ENCODE results near the gene TBX4. TPM values are rescaled to one million over a fixed set of nuclear protein-coding genes. Genes with fewer than 3 reads are reported as not detected.
"Not testable (repeated sequence)": the region's sequence is repeated elsewhere in the genome, so short reads cannot be mapped to it uniquely, and the experiment has no call there.

Gene TBX4
- total RNA-seq, 4 donors from 2014 or later: not detected

GRCh38 chr17:61436273-61436672 is 15.9 kb upstream of the TBX4 start:
- no peak for DNase-seq (ENCODE audit: low spot score)
- no peak for ATAC-seq (ENCODE audit: low FRiP score)
- TF ChIP-seq, protein P1, sequence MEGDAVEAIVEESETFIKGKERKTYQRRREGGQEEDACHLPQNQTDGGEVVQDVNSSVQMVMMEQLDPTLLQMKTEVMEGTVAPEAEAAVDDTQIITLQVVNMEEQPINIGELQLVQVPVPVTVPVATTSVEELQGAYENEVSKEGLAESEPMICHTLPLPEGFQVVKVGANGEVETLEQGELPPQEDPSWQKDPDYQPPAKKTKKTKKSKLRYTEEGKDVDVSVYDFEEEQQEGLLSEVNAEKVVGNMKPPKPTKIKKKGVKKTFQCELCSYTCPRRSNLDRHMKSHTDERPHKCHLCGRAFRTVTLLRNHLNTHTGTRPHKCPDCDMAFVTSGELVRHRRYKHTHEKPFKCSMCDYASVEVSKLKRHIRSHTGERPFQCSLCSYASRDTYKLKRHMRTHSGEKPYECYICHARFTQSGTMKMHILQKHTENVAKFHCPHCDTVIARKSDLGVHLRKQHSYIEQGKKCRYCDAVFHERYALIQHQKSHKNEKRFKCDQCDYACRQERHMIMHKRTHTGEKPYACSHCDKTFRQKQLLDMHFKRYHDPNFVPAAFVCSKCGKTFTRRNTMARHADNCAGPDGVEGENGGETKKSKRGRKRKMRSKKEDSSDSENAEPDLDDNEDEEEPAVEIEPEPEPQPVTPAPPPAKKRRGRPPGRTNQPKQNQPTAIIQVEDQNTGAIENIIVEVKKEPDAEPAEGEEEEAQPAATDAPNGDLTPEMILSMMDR (IDR thresholded peaks at IDR 0.05): no peak

DNA sequence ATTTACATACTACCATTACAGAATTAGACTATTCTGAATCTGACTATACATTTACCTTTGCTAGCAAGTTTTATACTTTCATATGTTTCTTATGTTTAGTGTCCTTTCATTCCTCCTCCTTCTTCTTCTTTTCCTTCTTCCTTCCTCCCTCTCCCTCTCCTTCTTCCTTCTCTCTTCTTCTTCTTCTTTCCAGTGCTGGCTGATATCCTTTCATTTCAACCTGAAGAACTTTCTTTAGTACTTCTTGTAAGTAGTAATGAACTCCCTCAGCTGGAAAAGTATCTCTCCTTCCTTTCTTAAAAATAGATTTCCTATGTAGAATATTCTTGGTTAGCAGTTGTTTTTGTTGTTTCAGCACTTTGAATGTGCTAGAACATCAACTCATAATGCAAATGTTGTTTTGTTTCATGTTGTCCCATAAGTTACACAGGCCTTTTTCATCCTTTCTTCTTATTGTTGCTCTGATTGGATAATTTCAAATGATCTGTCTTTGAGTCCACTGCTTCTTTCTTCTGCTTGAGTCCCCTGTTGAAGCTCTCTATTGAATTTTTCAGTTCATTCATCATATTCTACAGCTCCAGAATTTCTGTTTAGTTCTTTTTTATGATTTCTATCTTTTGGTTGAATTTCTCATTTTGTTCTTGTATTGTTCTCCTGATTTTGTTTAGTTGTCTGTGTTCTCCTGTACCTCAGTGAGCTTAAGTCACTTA is 15.1 kb upstream of the TBX4 start:
- TF ChIP-seq, protein P1 (IDR thresholded peaks at IDR 0.05): no peak
- DNase-seq (ENCODE audit: low spot score): no peak
- ATAC-seq (ENCODE audit: low FRiP score): no peak

GRCh38 chr17:61440697-61441096 is 11.5 kb upstream of the TBX4 start:
- no peak for ATAC-seq (ENCODE audit: low FRiP score)
- TF ChIP-seq, protein P1 (IDR thresholded peaks at IDR 0.05): no peak
- DNase-seq (ENCODE audit: low spot score): no peak

DNA sequence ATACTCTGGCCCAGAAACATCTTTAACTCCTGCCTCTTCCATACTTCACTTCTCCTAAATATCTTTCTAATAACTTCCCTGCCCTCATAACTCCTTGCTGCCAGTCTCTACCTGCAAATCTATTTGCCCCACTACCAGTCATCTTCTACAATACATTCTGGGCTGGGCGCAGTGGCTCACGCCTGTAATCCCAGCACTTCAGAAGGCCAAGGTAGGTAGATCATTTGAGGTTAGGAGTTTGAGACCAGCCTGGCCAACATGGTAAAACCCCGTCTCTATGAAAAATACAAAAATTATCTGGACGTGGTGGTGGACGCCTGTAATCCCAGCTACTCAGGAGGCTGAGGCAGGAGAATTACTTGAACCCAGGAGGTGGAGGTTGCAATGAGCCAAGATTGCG is 10.7 kb upstream of the TBX4 start:
- not testable (repeated sequence) for ATAC-seq (ENCODE audit: low FRiP score); DNase-seq (ENCODE audit: low spot score)

GRCh38 chr17:61442136-61442775 is 10.0 kb upstream of the TBX4 start:
- TF ChIP-seq, protein P1 (IDR thresholded peaks at IDR 0.05): no peak
- ATAC-seq (ENCODE audit: low FRiP score): no peak
- no peak for DNase-seq (ENCODE audit: low spot score)

DNA sequence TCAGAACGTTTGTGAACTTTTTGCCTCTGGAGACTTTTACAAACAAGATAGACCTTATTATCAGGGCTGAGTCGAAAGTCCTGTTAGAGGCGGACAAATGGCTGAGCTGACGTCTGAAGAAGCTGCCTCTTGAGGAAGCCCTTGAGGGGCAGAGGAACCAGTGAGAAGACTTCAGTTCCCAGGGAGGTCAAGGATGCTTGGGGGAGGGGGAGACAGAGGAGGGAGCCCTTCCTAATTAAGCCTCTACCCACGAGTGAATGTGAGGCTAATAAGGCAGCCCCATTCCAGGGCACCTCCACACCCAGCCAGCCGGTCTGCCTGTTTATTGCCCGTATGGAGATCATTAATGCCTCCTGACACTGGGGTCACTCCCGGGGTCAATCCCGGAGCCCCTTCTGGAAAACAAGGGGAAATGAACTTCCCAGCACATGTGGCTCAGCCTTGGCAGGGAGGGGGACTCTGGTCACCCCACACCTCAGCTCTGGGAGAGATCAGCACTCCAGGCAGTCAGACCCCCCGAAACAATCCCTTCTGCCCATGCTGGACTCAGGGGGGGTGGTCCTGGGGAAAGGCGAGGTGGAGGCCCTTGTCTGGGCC is 9.2 kb upstream of the TBX4 start:
- ATAC-seq (ENCODE audit: low FRiP score): no peak
- DNase-seq (ENCODE audit: low spot score): no peak

GRCh38 chr17:61443475-61443882 is 8.7 kb upstream of the TBX4 start:
- TF ChIP-seq, protein P1 (IDR thresholded peaks at IDR 0.05): no peak
- DNase-seq (ENCODE audit: low spot score) (no peak), ATAC-seq (ENCODE audit: low FRiP score) (no peak)

More for the DNA sequence above, 9.2 kb upstream of the TBX4 start:
- TF ChIP-seq, protein P1 (IDR thresholded peaks at IDR 0.05): no peak
